ENCODE measurements around the gene MARVELD2.

GRCh38 chr5:69431424-69432303 lies 16.7 kb downstream of the MARVELD2 start:
- TF ChIP-seq GATA3 (IDR thresholded peaks at IDR 0.05; ENCODE audit: low read depth, low read length) (no peak), GATA2 (IDR thresholded peaks at IDR 0.05; ENCODE audit: low read depth, low read length) (no peak)

All from SH-SY5Y (cell line).